ENCODE data around the gene DYNLT1. TPM values are rescaled to one million over a fixed set of nuclear protein-coding genes. Genes with fewer than 3 reads are reported as not detected.
"Not testable (repeated sequence)": the region's sequence is repeated elsewhere in the genome, so short reads cannot be mapped to it uniquely, and the experiment has no call there.

Gene DYNLT1
- total RNA-seq (2014; rRNA removed; shearing (Covaris generic)): 59.9 and 67.6 TPM in 2 replicates

- H3K36me3 ChIP-seq (replicated peaks; ENCODE audit: control insufficient read depth, insufficient read depth, low read length): no peaks in the 10 kb centered on the region
- peaks cover 2% of the 10 kb centered on the region for H3K27me3 ChIP-seq (ENCODE audit: control insufficient read depth, insufficient read depth, low read length)
- peak; percentile 99 for DNase-seq
- H3K4me3 ChIP-seq (ENCODE audit: insufficient read depth, low read depth, low read length): peak within 1 kb of the TSS; percentile 99
These were observed at the start of gene DYNLT1 for GRCh38 chr6:158644231-158645063. DYNLT1 (minus strand) TSS chr6:158644743; CDS start chr6:158644708, 35 bp downstream.

- DNase-seq: no peak
- H3K27me3 ChIP-seq (ENCODE audit: control insufficient read depth, insufficient read depth, low read length): no peaks in the 10 kb centered on the region
- H3K4me3 ChIP-seq (ENCODE audit: insufficient read depth, low read depth, low read length): no peak overlapping the region
- H3K36me3 ChIP-seq (replicated peaks; ENCODE audit: control insufficient read depth, insufficient read depth, low read length): no peaks in the 10 kb centered on the region
These were observed 44.3 kb upstream of the DYNLT1 start for GRCh38 chr6:158688860-158689259.

GRCh38 chr6:158687506-158687905 lies 43.0 kb upstream of the DYNLT1 start:
- Histone ChIP-seq H3K36me3 (replicated peaks; ENCODE audit: control insufficient read depth, insufficient read depth, low read length) (no peaks in the 10 kb centered on the region), H3K27me3 (ENCODE audit: control insufficient read depth, insufficient read depth, low read length) (no peaks in the 10 kb centered on the region), H3K4me3 (ENCODE audit: insufficient read depth, low read depth, low read length) (no peak overlapping the region)
- no peak for DNase-seq

GRCh38 chr6:158686791-158687381 lies 42.3 kb upstream of the DYNLT1 start:
- Histone ChIP-seq H3K4me3 (ENCODE audit: insufficient read depth, low read depth, low read length) (no peak overlapping the region), H3K27me3 (ENCODE audit: control insufficient read depth, insufficient read depth, low read length) (no peaks in the 10 kb centered on the region), H3K36me3 (replicated peaks; ENCODE audit: control insufficient read depth, insufficient read depth, low read length) (no peaks in the 10 kb centered on the region)
- DNase-seq: no peak

GRCh38 chr6:158686311-158686710 lies 41.8 kb upstream of the DYNLT1 start:
- H3K27me3 ChIP-seq (ENCODE audit: control insufficient read depth, insufficient read depth, low read length): no peaks in the 10 kb centered on the region
- H3K4me3 ChIP-seq (ENCODE audit: insufficient read depth, low read depth, low read length): no peak overlapping the region
- DNase-seq: no peak
- no peaks in the 10 kb centered on the region for H3K36me3 ChIP-seq (replicated peaks; ENCODE audit: control insufficient read depth, insufficient read depth, low read length)

- H3K27me3 ChIP-seq (ENCODE audit: control insufficient read depth, insufficient read depth, low read length): no peaks in the 10 kb centered on the region
- no peak for DNase-seq
These were observed 40.3 kb upstream of the DYNLT1 start for GRCh38 chr6:158684745-158685324.

GRCh38 chr6:158684311-158684710 lies 39.8 kb upstream of the DYNLT1 start:
- H3K36me3 ChIP-seq (replicated peaks; ENCODE audit: control insufficient read depth, insufficient read depth, low read length): no peaks in the 10 kb centered on the region
- DNase-seq: no peak
- no peak overlapping the region for H3K4me3 ChIP-seq (ENCODE audit: insufficient read depth, low read depth, low read length)
- H3K27me3 ChIP-seq (ENCODE audit: control insufficient read depth, insufficient read depth, low read length): no peaks in the 10 kb centered on the region

More at GRCh38 chr6:158684745-158685324, 40.3 kb upstream of the DYNLT1 start:
- Histone ChIP-seq H3K36me3 (replicated peaks; ENCODE audit: control insufficient read depth, insufficient read depth, low read length) (no peaks in the 10 kb centered on the region), H3K4me3 (ENCODE audit: insufficient read depth, low read depth, low read length) (no peak overlapping the region)

- H3K36me3 ChIP-seq (replicated peaks; ENCODE audit: control insufficient read depth, insufficient read depth, low read length): no peaks in the 10 kb centered on the region
- no peaks in the 10 kb centered on the region for H3K27me3 ChIP-seq (ENCODE audit: control insufficient read depth, insufficient read depth, low read length)
- no peak overlapping the region for H3K4me3 ChIP-seq (ENCODE audit: insufficient read depth, low read depth, low read length)
- DNase-seq: no peak
These were observed 35.9 kb upstream of the DYNLT1 start for GRCh38 chr6:158680481-158680880.

GRCh38 chr6:158680015-158680414 lies 35.5 kb upstream of the DYNLT1 start:
- no peak for DNase-seq
- no peak overlapping the region for H3K4me3 ChIP-seq (ENCODE audit: insufficient read depth, low read depth, low read length)
- H3K36me3 ChIP-seq (replicated peaks; ENCODE audit: control insufficient read depth, insufficient read depth, low read length): no peaks in the 10 kb centered on the region
- H3K27me3 ChIP-seq (ENCODE audit: control insufficient read depth, insufficient read depth, low read length): no peaks in the 10 kb centered on the region

GRCh38 chr6:158677906-158678578 lies 33.5 kb upstream of the DYNLT1 start:
- no peak overlapping the region for H3K4me3 ChIP-seq (ENCODE audit: insufficient read depth, low read depth, low read length)
- no peaks in the 10 kb centered on the region for H3K27me3 ChIP-seq (ENCODE audit: control insufficient read depth, insufficient read depth, low read length)
- no peaks in the 10 kb centered on the region for H3K36me3 ChIP-seq (replicated peaks; ENCODE audit: control insufficient read depth, insufficient read depth, low read length)
- DNase-seq: no peak

- H3K36me3 ChIP-seq (replicated peaks; ENCODE audit: control insufficient read depth, insufficient read depth, low read length); H3K27me3 ChIP-seq (ENCODE audit: control insufficient read depth, insufficient read depth, low read length); DNase-seq; H3K4me3 ChIP-seq (ENCODE audit: insufficient read depth, low read depth, low read length): not testable (repeated sequence)
These were observed 32.6 kb upstream of the DYNLT1 start for GRCh38 chr6:158677094-158677493.

GRCh38 chr6:158674342-158675131 lies 30.0 kb upstream of the DYNLT1 start:
- H3K36me3 ChIP-seq (replicated peaks; ENCODE audit: control insufficient read depth, insufficient read depth, low read length): no peaks in the 10 kb centered on the region

GRCh38 chr6:158672726-158673125 lies 28.2 kb upstream of the DYNLT1 start:
- DNase-seq: no peak
- Histone ChIP-seq H3K27me3 (ENCODE audit: control insufficient read depth, insufficient read depth, low read length) (no peaks in the 10 kb centered on the region), H3K4me3 (ENCODE audit: insufficient read depth, low read depth, low read length) (no peak overlapping the region), H3K36me3 (replicated peaks; ENCODE audit: control insufficient read depth, insufficient read depth, low read length) (no peaks in the 10 kb centered on the region)

More at GRCh38 chr6:158674342-158675131, 30.0 kb upstream of the DYNLT1 start:
- Histone ChIP-seq H3K4me3 (ENCODE audit: insufficient read depth, low read depth, low read length) (no peak overlapping the region), H3K27me3 (ENCODE audit: control insufficient read depth, insufficient read depth, low read length) (no peaks in the 10 kb centered on the region)
- no peak for DNase-seq

GRCh38 chr6:158672119-158672518 lies 27.6 kb upstream of the DYNLT1 start:
- H3K27me3 ChIP-seq (ENCODE audit: control insufficient read depth, insufficient read depth, low read length); DNase-seq; H3K4me3 ChIP-seq (ENCODE audit: insufficient read depth, low read depth, low read length); H3K36me3 ChIP-seq (replicated peaks; ENCODE audit: control insufficient read depth, insufficient read depth, low read length): not testable (repeated sequence)

Measured in H7 (cell line).